Right renal cortex interstitium (tissue), 3 donors: ENCODE measurements around the gene PAPOLB. TPM values are rescaled to one million over a fixed set of nuclear protein-coding genes. Genes with fewer than 3 reads are reported as not detected.
A peak's percentile ranks its signal among the peaks of the same experiment; 100 is the strongest.
"Not testable (repeated sequence)": the region's sequence is repeated elsewhere in the genome, so short reads cannot be mapped to it uniquely, and the experiment has no call there.

Experiments
- DNase-seq, 3 donors: peaks; one replicate each; pipeline ENCODE4 v3.0.0-alpha.2; 2013; ENCODE audit warnings: low read depth in 3 of 3, low spot score in 2 of 3
- polyA plus RNA-seq, 3 donors: library from polyadenylated mRNA; unstranded; fragments of 120-200 nt; gene quantifications; one replicate each; pipeline ENCODE4 v1.2.1, GENCODE V29; 2013; ENCODE audit not compliant: insufficient read length in 3 of 3

The PAPOLB gene
- polyA plus RNA-seq, result under 1 TPM; 0.06 to 0.11 (median 0.07) TPM

- DNase-seq, result no peak
These were observed at the start of gene PAPOLB for GRCh38 chr7:4861673-4862072. PAPOLB (minus strand) TSS chr7:4862030; CDS start chr7:4861810, 220 bp downstream.

- no peak for DNase-seq
These were observed 49.4 kb upstream of the PAPOLB start for GRCh38 chr7:4911111-4911828.

GRCh38 chr7:4906682-4907081 lies 44.9 kb upstream of the PAPOLB start:
- no peak for DNase-seq

GRCh38 chr7:4905171-4905570 lies 43.3 kb upstream of the PAPOLB start:
- DNase-seq, result no peak

- no peak for DNase-seq
These were observed 42.5 kb upstream of the PAPOLB start for GRCh38 chr7:4904346-4904745.

GRCh38 chr7:4895766-4896165 lies 33.9 kb upstream of the PAPOLB start:
- DNase-seq, result no peak

GRCh38 chr7:4894482-4894881 lies 32.7 kb upstream of the PAPOLB start:
- DNase-seq, result no peak

- DNase-seq, result no peak
These were observed 32.2 kb upstream of the PAPOLB start for GRCh38 chr7:4893929-4894475.

- DNase-seq, result not testable (repeated sequence)
These were observed 31.4 kb upstream of the PAPOLB start for GRCh38 chr7:4893188-4893587.

GRCh38 chr7:4891522-4891921 lies 29.7 kb upstream of the PAPOLB start:
- not testable (repeated sequence) for DNase-seq

GRCh38 chr7:4889682-4890081 lies 27.9 kb upstream of the PAPOLB start:
- no peak for DNase-seq

GRCh38 chr7:4888161-4888560 lies 26.3 kb upstream of the PAPOLB start:
- DNase-seq, result no peak

GRCh38 chr7:4886671-4887070 lies 24.8 kb upstream of the PAPOLB start:
- DNase-seq, result no peak

GRCh38 chr7:4885317-4885807 lies 23.5 kb upstream of the PAPOLB start:
- DNase-seq, result no peak

- no peak for DNase-seq
These were observed 22.3 kb upstream of the PAPOLB start for GRCh38 chr7:4884164-4884563.

- DNase-seq, result peak in 2 of 3 donors; percentile 68 to 69
These were observed 21.7 kb upstream of the PAPOLB start, which contains the start of gene RADIL for GRCh38 chr7:4883372-4884144. RADIL (minus strand) TSS chr7:4883716; CDS start chr7:4878139, 5,577 bp downstream.

- no peak for DNase-seq
These were observed 21.2 kb upstream of the PAPOLB start for GRCh38 chr7:4883033-4883371.

GRCh38 chr7:4882169-4883032 lies 20.6 kb upstream of the PAPOLB start:
- DNase-seq, result no peak

GRCh38 chr7:4880218-4880617 lies 18.4 kb upstream of the PAPOLB start:
- no peak for DNase-seq

GRCh38 chr7:4879396-4880081 lies 17.7 kb upstream of the PAPOLB start:
- no peak for DNase-seq
